WTC11 (cell line): Measurements from ENCODE around the gene AFF3. TPM values are rescaled to one million over a fixed set of nuclear protein-coding genes. Genes with fewer than 3 reads are reported as not detected.

ENCODE experiments used
- ATAC-seq: fragments of 200-7000 bp; cut with Tn5 transposase; 2 replicates; pipeline ENCODE4 v1.10.0; 2021; ENCODE audit warnings: mild to moderate bottlenecking, moderate library complexity
- CTCF ChIA-PET: fragments of 300-600 bp; sonication (Branson Sonifier 250); formaldehyde crosslinking; loops from one replicate; lab custom pipeline; 2021; ENCODE audit warnings: antibody characterized with exemption; lab: Charles Lee
- POLR2A ChIA-PET: fragments of 350-600 bp; sonication (Branson Sonifier 250); formaldehyde crosslinking; loops from one replicate; lab custom pipeline; 2021; ENCODE audit warnings: antibody characterized with exemption; lab: Charles Lee
- DNase-seq: peaks from one replicate; pipeline ENCODE4 v3.0.0; 2021; ENCODE audit warnings: low spot score
- H3K27ac Mint-ChIP-seq: 2 replicates; pipeline ENCODE4 v1.8.0; 2021; ENCODE audit warnings: mixed read lengths
- H3K27me3 Mint-ChIP-seq: 2 replicates; pipeline ENCODE4 v1.8.0; 2021; ENCODE audit warnings: low read depth, mild to moderate bottlenecking, moderate library complexity, mixed read lengths
- H3K36me3 Mint-ChIP-seq: 2 replicates; pipeline ENCODE4 v1.8.0; 2021; ENCODE audit warnings: mixed read lengths
- H3K4me1 Mint-ChIP-seq: 2 replicates; pipeline ENCODE4 v1.8.0; 2022; ENCODE audit warnings: mixed read lengths
- H3K4me3 Mint-ChIP-seq: 2 replicates; pipeline ENCODE4 v1.8.0; 2021; ENCODE audit warnings: mild to moderate bottlenecking, moderate library complexity, mixed read lengths
- H3K9me3 Mint-ChIP-seq: 2 replicates; pipeline ENCODE4 v1.8.0; 2021; ENCODE audit warnings: mixed read lengths
- FOXK1 ChIP-seq: sonication (generic); formaldehyde crosslinking; IDR thresholded peaks from 2 replicates; pipeline ENCODE4 v1.8.0; 2022; ENCODE audit warnings: mild to moderate bottlenecking, moderate library complexity, missing genetic modification reagents
- GABPB1 ChIP-seq: sonication (generic); formaldehyde crosslinking; IDR thresholded peaks from 2 replicates; pipeline ENCODE4 v1.8.1; 2023; ENCODE audit warnings: mild to moderate bottlenecking, missing genetic modification reagents
- GRHL2 ChIP-seq: fragments of 250-450 bp; sonication (Bioruptor Pico); IDR thresholded peaks from 2 replicates; pipeline ENCODE4 v1.8.0; 2022; ENCODE audit warnings: mild to moderate bottlenecking, moderate library complexity; ENCODE audit not compliant: insufficient replicate concordance, severe bottlenecking
- NFATC4 ChIP-seq: fragments of 250-450 bp; sonication (Bioruptor Pico); IDR thresholded peaks from 2 replicates; pipeline ENCODE4 v1.9.0; 2021; ENCODE audit warnings: mild to moderate bottlenecking
- OVOL2 ChIP-seq: fragments of 250-450 bp; sonication (Bioruptor Pico); IDR thresholded peaks from 2 replicates; pipeline ENCODE4 v1.9.0; 2021; ENCODE audit warnings: mild to moderate bottlenecking, borderline replicate concordance
- PRRX2 ChIP-seq: fragments of 250-450 bp; sonication (Bioruptor Pico); IDR thresholded peaks from 2 replicates; pipeline ENCODE4 v1.8.0; 2021; ENCODE audit warnings: mild to moderate bottlenecking
- RELA ChIP-seq: sonication (generic); formaldehyde crosslinking; IDR thresholded peaks from 2 replicates; pipeline ENCODE4 v1.8.1; 2022; ENCODE audit warnings: missing genetic modification reagents, mild to moderate bottlenecking, borderline replicate concordance
- RORB ChIP-seq: fragments of 250-450 bp; sonication (Bioruptor Pico); IDR thresholded peaks from 2 replicates; pipeline ENCODE4 v1.9.0; 2021; ENCODE audit warnings: mild to moderate bottlenecking
- SMAD3 ChIP-seq: sonication (generic); formaldehyde crosslinking; IDR thresholded peaks from 2 replicates; pipeline ENCODE4 v1.8.0; 2022; ENCODE audit warnings: missing genetic modification reagents, mild to moderate bottlenecking, borderline replicate concordance
- SMAD4 ChIP-seq: sonication (generic); formaldehyde crosslinking; IDR thresholded peaks from 2 replicates; pipeline ENCODE4 v1.8.0; 2022; ENCODE audit warnings: mild to moderate bottlenecking, missing genetic modification reagents
- SOX15 ChIP-seq: fragments of 250-450 bp; sonication (Bioruptor Pico); IDR thresholded peaks from 2 replicates; pipeline ENCODE4 v1.9.0; 2021; ENCODE audit warnings: mild to moderate bottlenecking
- ZBTB21 ChIP-seq: sonication (generic); formaldehyde crosslinking; IDR thresholded peaks from 2 replicates; pipeline ENCODE4 v1.8.1; 2023; ENCODE audit warnings: mild to moderate bottlenecking, missing genetic modification reagents, borderline replicate concordance
- ZNF121 ChIP-seq: sonication (generic); formaldehyde crosslinking; IDR thresholded peaks from 2 replicates; pipeline ENCODE4 v1.8.0; 2023; ENCODE audit warnings: missing genetic modification reagents
- ZNF219 ChIP-seq: sonication (generic); formaldehyde crosslinking; IDR thresholded peaks from 2 replicates; pipeline ENCODE4 v1.8.0; 2023; ENCODE audit warnings: missing genetic modification reagents, mild to moderate bottlenecking, borderline replicate concordance
- ZNF317 ChIP-seq: sonication (generic); formaldehyde crosslinking; IDR thresholded peaks from 2 replicates; pipeline ENCODE4 v1.8.1; 2023; ENCODE audit warnings: low read depth, mild to moderate bottlenecking, moderate library complexity, missing genetic modification reagents, borderline replicate concordance
- ZNF416 ChIP-seq: fragments of 250-450 bp; sonication (Bioruptor Pico); IDR thresholded peaks from 2 replicates; pipeline ENCODE4 v1.9.0; 2021; ENCODE audit warnings: mild to moderate bottlenecking, inconsistent platforms
- total RNA-seq: library from RNA; stranded (reverse); gene quantifications from 3 replicates; pipeline ENCODE4 v1.2.3, GENCODE V29; 2021
- TF ChIP-seq, protein P1 (sequence below): fragments of 200-600 bp; IDR thresholded peaks from 2 replicates; pipeline ENCODE4 v1.8.0; 2022; ENCODE audit warnings: antibody characterized with exemption
- TF ChIP-seq, protein P2 (sequence below): fragments of 250-450 bp; sonication (Bioruptor Pico); IDR thresholded peaks from 2 replicates; pipeline ENCODE4 v1.9.0; 2021; ENCODE audit warnings: mild to moderate bottlenecking
- TF ChIP-seq, protein P3 (sequence below): sonication (generic); formaldehyde crosslinking; IDR thresholded peaks from 2 replicates; pipeline ENCODE4 v1.8.1; 2023; ENCODE audit warnings: mild to moderate bottlenecking, moderate library complexity, missing genetic modification reagents
- TF ChIP-seq, protein P4 (sequence below): sonication (generic); formaldehyde crosslinking; IDR thresholded peaks from 2 replicates; pipeline ENCODE4 v1.8.1; 2023; ENCODE audit warnings: mild to moderate bottlenecking, missing genetic modification reagents
- TF ChIP-seq, protein P5 (sequence below): fragments of 250-450 bp; sonication (Bioruptor Pico); IDR thresholded peaks from 2 replicates; pipeline ENCODE4 v1.9.0; 2021; ENCODE audit warnings: moderate library complexity, mild to moderate bottlenecking, inconsistent platforms, borderline replicate concordance

The AFF3 gene
- total RNA-seq, 1 experiment from 2014 or later = 1.2 TPM

DNA sequence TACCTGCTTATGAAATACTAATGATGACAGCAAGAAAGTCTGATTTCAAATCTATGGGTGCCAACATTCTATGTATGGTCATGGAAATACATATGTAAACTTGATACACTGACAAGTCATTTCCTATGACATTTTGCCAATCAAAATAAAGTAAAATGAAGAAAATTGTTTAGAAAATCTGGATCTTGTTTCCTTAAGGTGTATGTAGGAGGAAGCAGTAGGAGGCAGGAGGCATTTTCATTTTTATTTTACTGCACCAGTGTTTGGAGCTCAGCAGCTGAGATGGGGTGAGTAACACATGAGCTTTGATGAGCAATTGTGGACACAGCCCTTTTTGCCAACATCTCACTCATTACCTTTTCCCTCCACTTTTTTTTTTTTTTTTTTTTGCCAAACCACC lies 167.0 kb downstream of the AFF3 start (continued):
- TF ChIP-seq, protein P1, sequence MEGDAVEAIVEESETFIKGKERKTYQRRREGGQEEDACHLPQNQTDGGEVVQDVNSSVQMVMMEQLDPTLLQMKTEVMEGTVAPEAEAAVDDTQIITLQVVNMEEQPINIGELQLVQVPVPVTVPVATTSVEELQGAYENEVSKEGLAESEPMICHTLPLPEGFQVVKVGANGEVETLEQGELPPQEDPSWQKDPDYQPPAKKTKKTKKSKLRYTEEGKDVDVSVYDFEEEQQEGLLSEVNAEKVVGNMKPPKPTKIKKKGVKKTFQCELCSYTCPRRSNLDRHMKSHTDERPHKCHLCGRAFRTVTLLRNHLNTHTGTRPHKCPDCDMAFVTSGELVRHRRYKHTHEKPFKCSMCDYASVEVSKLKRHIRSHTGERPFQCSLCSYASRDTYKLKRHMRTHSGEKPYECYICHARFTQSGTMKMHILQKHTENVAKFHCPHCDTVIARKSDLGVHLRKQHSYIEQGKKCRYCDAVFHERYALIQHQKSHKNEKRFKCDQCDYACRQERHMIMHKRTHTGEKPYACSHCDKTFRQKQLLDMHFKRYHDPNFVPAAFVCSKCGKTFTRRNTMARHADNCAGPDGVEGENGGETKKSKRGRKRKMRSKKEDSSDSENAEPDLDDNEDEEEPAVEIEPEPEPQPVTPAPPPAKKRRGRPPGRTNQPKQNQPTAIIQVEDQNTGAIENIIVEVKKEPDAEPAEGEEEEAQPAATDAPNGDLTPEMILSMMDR = no peak
- TF ChIP-seq FOXK1 (CRISPR knock-in tag) (no peak), SMAD3 (no peak), SOX15 (CRISPR knock-in tag) (no peak), ZNF121 (CRISPR knock-in tag) (no peak)
- TF ChIP-seq, protein P2, sequence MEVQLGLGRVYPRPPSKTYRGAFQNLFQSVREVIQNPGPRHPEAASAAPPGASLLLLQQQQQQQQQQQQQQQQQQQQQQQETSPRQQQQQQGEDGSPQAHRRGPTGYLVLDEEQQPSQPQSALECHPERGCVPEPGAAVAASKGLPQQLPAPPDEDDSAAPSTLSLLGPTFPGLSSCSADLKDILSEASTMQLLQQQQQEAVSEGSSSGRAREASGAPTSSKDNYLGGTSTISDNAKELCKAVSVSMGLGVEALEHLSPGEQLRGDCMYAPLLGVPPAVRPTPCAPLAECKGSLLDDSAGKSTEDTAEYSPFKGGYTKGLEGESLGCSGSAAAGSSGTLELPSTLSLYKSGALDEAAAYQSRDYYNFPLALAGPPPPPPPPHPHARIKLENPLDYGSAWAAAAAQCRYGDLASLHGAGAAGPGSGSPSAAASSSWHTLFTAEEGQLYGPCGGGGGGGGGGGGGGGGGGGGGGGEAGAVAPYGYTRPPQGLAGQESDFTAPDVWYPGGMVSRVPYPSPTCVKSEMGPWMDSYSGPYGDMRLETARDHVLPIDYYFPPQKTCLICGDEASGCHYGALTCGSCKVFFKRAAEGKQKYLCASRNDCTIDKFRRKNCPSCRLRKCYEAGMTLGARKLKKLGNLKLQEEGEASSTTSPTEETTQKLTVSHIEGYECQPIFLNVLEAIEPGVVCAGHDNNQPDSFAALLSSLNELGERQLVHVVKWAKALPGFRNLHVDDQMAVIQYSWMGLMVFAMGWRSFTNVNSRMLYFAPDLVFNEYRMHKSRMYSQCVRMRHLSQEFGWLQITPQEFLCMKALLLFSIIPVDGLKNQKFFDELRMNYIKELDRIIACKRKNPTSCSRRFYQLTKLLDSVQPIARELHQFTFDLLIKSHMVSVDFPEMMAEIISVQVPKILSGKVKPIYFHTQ (CRISPR knock-in tag) = no peak
- TF ChIP-seq, all 79 proteins: peak for 0

DNA sequence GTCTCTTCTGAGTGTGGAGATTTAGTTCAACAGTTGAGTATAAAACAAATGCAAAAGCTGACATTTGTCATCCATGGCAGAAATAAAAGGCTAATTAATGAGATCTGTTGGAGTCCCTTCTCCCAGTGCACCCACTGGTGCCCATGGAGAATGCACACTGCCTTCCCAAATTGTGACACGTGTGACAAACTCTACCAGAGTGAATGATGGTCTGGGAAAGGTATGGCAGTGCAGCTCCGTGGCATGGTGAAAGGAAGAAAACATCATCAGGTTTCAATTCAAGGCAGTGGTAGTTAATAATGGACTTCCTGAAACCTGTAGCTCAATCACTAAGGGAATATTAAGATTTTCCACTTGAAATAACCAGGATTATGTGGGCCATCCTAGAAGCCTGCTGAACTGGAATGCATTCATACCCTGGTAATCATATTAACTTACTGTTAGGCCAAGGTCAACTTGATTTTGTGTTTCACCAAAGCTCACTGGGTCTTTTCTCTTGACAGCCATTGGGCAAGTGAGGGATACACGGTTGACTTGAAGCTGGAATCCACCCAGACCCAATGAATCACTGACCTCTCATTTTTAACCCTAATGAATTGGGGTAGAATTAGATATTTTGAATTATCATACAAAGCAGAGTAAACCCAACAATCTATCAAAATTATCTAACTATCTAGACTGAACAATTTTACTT lies 167.6 kb downstream of the AFF3 start:
- H3K27me3 Mint-ChIP-seq = no peaks in the 10 kb centered on the region; the same call in 1 of the 2 replicates
- POLR2A ChIA-PET = no interaction called here
- no peak overlapping the region for H3K27ac Mint-ChIP-seq
- no peak for ATAC-seq
- H3K4me1 Mint-ChIP-seq = peaks cover 17% of the 10 kb centered on the region
- no peaks in the 10 kb centered on the region for H3K36me3 Mint-ChIP-seq
- DNase-seq = no peak
- H3K9me3 Mint-ChIP-seq = no peaks in the 10 kb centered on the region
- CTCF ChIA-PET = interaction anchor here (1.1 kb wide), 1 partner anchor 286 kb away, joined by 3 read pairs; no protein-coding TSS in a partner anchor
- TF ChIP-seq, protein P3, sequence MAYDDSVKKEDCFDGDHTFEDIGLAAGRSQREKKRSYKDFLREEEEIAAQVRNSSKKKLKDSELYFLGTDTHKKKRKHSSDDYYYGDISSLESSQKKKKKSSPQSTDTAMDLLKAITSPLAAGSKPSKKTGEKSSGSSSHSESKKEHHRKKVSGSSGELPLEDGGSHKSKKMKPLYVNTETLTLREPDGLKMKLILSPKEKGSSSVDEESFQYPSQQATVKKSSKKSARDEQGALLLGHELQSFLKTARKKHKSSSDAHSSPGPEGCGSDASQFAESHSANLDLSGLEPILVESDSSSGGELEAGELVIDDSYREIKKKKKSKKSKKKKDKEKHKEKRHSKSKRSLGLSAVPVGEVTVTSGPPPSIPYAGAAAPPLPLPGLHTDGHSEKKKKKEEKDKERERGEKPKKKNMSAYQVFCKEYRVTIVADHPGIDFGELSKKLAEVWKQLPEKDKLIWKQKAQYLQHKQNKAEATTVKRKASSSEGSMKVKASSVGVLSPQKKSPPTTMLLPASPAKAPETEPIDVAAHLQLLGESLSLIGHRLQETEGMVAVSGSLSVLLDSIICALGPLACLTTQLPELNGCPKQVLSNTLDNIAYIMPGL (CRISPR knock-in tag) = no peak
- TF ChIP-seq RELA (CRISPR knock-in tag) (no peak), SMAD4 (CRISPR knock-in tag) (no peak), ZNF416 (CRISPR knock-in tag) (no peak), GABPB1 (CRISPR knock-in tag) (no peak), ZBTB21 (no peak), ZNF317 (no peak), OVOL2 (CRISPR knock-in tag) (no peak), GRHL2 (CRISPR knock-in tag) (no peak), ZNF219 (CRISPR knock-in tag) (no peak), RORB (CRISPR knock-in tag) (no peak), NFATC4 (CRISPR knock-in tag) (no peak), PRRX2 (CRISPR knock-in tag) (no peak)
- TF ChIP-seq, protein P4, sequence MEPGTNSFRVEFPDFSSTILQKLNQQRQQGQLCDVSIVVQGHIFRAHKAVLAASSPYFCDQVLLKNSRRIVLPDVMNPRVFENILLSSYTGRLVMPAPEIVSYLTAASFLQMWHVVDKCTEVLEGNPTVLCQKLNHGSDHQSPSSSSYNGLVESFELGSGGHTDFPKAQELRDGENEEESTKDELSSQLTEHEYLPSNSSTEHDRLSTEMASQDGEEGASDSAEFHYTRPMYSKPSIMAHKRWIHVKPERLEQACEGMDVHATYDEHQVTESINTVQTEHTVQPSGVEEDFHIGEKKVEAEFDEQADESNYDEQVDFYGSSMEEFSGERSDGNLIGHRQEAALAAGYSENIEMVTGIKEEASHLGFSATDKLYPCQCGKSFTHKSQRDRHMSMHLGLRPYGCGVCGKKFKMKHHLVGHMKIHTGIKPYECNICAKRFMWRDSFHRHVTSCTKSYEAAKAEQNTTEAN (CRISPR knock-in tag) = no peak
- TF ChIP-seq, protein P5, sequence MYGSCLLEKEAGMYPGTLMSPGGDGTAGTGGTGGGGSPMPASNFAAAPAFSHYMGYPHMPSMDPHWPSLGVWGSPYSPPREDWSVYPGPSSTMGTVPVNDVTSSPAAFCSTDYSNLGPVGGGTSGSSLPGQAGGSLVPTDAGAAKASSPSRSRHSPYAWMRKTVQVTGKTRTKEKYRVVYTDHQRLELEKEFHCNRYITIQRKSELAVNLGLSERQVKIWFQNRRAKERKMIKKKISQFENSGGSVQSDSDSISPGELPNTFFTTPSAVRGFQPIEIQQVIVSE (CRISPR knock-in tag) = no peak
- TF ChIP-seq, all 79 proteins: peak for 0
- no peak overlapping the region for H3K4me3 Mint-ChIP-seq
